K562 (cell line): ENCODE data around the gene LPIN2. TPM values are rescaled to one million over a fixed set of nuclear protein-coding genes. Genes with fewer than 3 reads are reported as not detected.

ENCODE experiments used
- ATAC-seq: fragments of 200-7000 bp; cut with Tn5 transposase; 3 replicates; pipeline ENCODE4 v1.9.1; 2020; ENCODE audit warnings: moderate library complexity
- BruUV-seq: library from RNA; stranded (reverse); fragments of 400-500 nt; replicated peaks from 2 replicates; lab custom pipeline; 2021; lab: Mats Ljungman, UMichigan
- CTCF ChIA-PET: fragments of 300-600 bp; formaldehyde crosslinking; extraction: SDS; loops from one replicate; lab custom pipeline; 2021; ENCODE audit warnings: low intra/inter-chr PET ratio; lab: Yijun Ruan, JAX
- POLR2A ChIA-PET: fragments of 300-600, 350-650 bp; sonication (Branson Sonifier 250); formaldehyde crosslinking; extraction: SDS; loops from one replicate; lab custom pipeline; 2021; ENCODE audit warnings: antibody characterized with exemption, inconsistent platforms; lab: Yijun Ruan, JAX
- DNase-seq, 4 experiments: peaks; one replicate each; pipeline versions ENCODE4 v3.0.0 to v3.0.0-alpha.2; 2011 to 2018; ENCODE audit warnings: low spot score in 3 of 4, mixed read lengths in 3 of 4; ENCODE audit errors: extremely low read depth in 1 of 4
- FAIRE-seq: peaks from 2 replicates; lab custom pipeline; 2011; peaks lifted over from hg19 to GRCh38; lab: Jason Lieb, UNC
- H2AFZ ChIP-seq: 2 replicates; pipeline ENCODE4 v1.6.0; 2011; ENCODE audit warnings: low read depth, low read length, control low read depth, inconsistent platforms
- H3K27ac ChIP-seq: fragments of 200-600 bp; 3 replicates; pipeline ENCODE4 v1.8.0; 2011; ENCODE audit warnings: low read depth, mild to moderate bottlenecking, control low read depth, inconsistent platforms, low read length, moderate library complexity, mixed read lengths; ENCODE audit errors: extremely low read depth
- H3K27me3 ChIP-seq, 2 experiments: fragments of 300-600 bp in 1 of 2; 2 replicates in 1 of 2; 3 replicates in 1 of 2; pipeline versions ENCODE4 v1.6.0 to v1.8.0; 2011; ENCODE audit warnings: inconsistent platforms in 2 of 2, low read length in 2 of 2, mild to moderate bottlenecking in 1 of 2, mixed read lengths in 1 of 2, moderate library complexity in 1 of 2; ENCODE audit not compliant: control insufficient read depth in 2 of 2, insufficient read depth in 2 of 2
- H3K36me3 ChIP-seq: fragments of 300-600 bp; 3 replicates; pipeline ENCODE4 v1.8.0; 2011; ENCODE audit warnings: mild to moderate bottlenecking, low read length, inconsistent platforms; ENCODE audit not compliant: control insufficient read depth, insufficient read depth
- H3K4me1 ChIP-seq, 2 experiments: fragments of 200-600 bp in 1 of 2; replicated peaks in 1 of 2; 2 replicates in 1 of 2; 3 replicates in 1 of 2; pipeline versions ENCODE4 v1.5.1 to v1.8.0; 2011; ENCODE audit warnings: inconsistent platforms in 2 of 2, low read length in 2 of 2, mild to moderate bottlenecking in 1 of 2, mixed read lengths in 1 of 2, moderate library complexity in 1 of 2; ENCODE audit not compliant: control insufficient read depth in 2 of 2, insufficient read depth in 2 of 2
- H3K4me2 ChIP-seq: 2 replicates; pipeline ENCODE4 v1.6.1; 2011; ENCODE audit warnings: low read length, control low read depth, inconsistent platforms, mixed read lengths; ENCODE audit not compliant: insufficient read depth
- H3K4me3 ChIP-seq: fragments of 200-600 bp; sonication (generic), shearing (Covaris generic); 2 replicates; pipeline ENCODE4 v1.5.1; 2016; ENCODE audit warnings: control low read depth, inconsistent platforms
- H3K79me2 ChIP-seq: fragments of 200-600 bp; 3 replicates; pipeline ENCODE4 v1.8.0; 2011; ENCODE audit warnings: low read length, inconsistent platforms; ENCODE audit not compliant: control insufficient read depth, insufficient read depth
- H3K9ac ChIP-seq, 2 experiments: 2 replicates each; pipeline versions ENCODE4 v1.6.0 to v1.6.1; 2011; ENCODE audit warnings: low read depth in 2 of 2, low read length in 2 of 2, control low read depth in 1 of 2, inconsistent platforms in 1 of 2, mild to moderate bottlenecking in 1 of 2, mixed read lengths in 1 of 2; ENCODE audit not compliant: insufficient read depth in 1 of 2
- H3K9me1 ChIP-seq: one replicate; pipeline ENCODE4 v1.6.0; 2011; ENCODE audit warnings: inconsistent platforms, mild to moderate bottlenecking, low read length, moderate library complexity; ENCODE audit not compliant: control insufficient read depth, insufficient read depth
- H3K9me3 ChIP-seq: replicated peaks from 2 replicates; pipeline ENCODE4 v1.5.1; 2011; ENCODE audit warnings: low read depth, low read length, inconsistent platforms; ENCODE audit not compliant: control insufficient read depth, insufficient read depth
- H4K20me1 ChIP-seq: replicated peaks from 2 replicates; pipeline ENCODE4 v1.6.1; 2011; ENCODE audit warnings: low read length, inconsistent platforms, mixed read lengths; ENCODE audit not compliant: control insufficient read depth, insufficient read depth
- CHAMP1 ChIP-seq: fragments of 450-650 bp; IDR thresholded peaks from 2 replicates; pipeline ENCODE4 v1.6.1; 2016; ENCODE audit warnings: mild to moderate bottlenecking
- HOXB6 ChIP-seq: fragments of 250-450 bp; sonication (Bioruptor Pico); IDR thresholded peaks from 2 replicates; pipeline ENCODE4 v1.5.1; 2022; ENCODE audit warnings: mild to moderate bottlenecking, borderline replicate concordance
- MIER1 ChIP-seq: fragments of 450-650 bp; IDR thresholded peaks from 2 replicates; pipeline ENCODE4 v1.6.1; 2016; ENCODE audit warnings: antibody characterized with exemption, mild to moderate bottlenecking, low read depth
- NR0B1 ChIP-seq: fragments of 450-650 bp; IDR thresholded peaks from one replicate; pipeline ENCODE4 v1.6.1; 2018; ENCODE audit warnings: mild to moderate bottlenecking, moderate library complexity; ENCODE audit not compliant: partially characterized antibody
- TAF1 ChIP-seq: IDR thresholded peaks from 2 replicates; pipeline ENCODE4 v1.6.1; 2011; ENCODE audit warnings: mild to moderate bottlenecking, low read length, moderate library complexity; ENCODE audit not compliant: insufficient read depth, control insufficient read depth, severe bottlenecking; ENCODE audit errors: extremely low read depth
- WGBS: fragments of 100-300 bp; shearing (Covaris generic); methylation state at CpG from one replicate; pipeline ENCODE4 v1.1.6; 2016; ENCODE audit warnings: low coverage, mixed read lengths; ENCODE audit not compliant: insufficient coverage; ENCODE audit errors: missing lambda C conversion rate; 5-methylcytosine and 5-hydroxymethylcytosine counted together
- in situ Hi-C: fragments of 300-500 bp; cut with MboI; formaldehyde crosslinking; loops from 4 replicates; pipeline ENCODE4 v1.15.0; 2018; ENCODE audit warnings: inconsistent platforms, mixed read lengths
- intact Hi-C: fragments of 100-400 bp; cut with micrococcal nuclease; formaldehyde crosslinking; loops from 2 replicates; pipeline ENCODE4 v1.14.2; 2022
- polyA plus RNA-seq, 8 experiments: library from polyadenylated mRNA; depleted of rRNA in 4 of 8; stranded (reverse) in 5 of 8; unstranded in 3 of 8; fragments of >200 nt; fragmentation: Nextera tagmentation in 2 of 8; fragmentation: Illumina TruSeq in 1 of 8; extraction: Ambion mirVana in 2 of 8; extraction: Trizol in 1 of 8; gene quantifications; 2 replicates each; pipeline versions ENCODE4 v1.2.1 to v1.2.3, GENCODE V29; 2011 to 2014; ENCODE audit warnings: inconsistent platforms in 1 of 8, missing spikeins in 1 of 8
- total RNA-seq, 7 experiments: library from RNA; depleted of rRNA in 6 of 7; stranded (reverse); fragments of >200 nt in 6 of 7; fragmentation: Illumina TruSeq in 2 of 7; extraction: Trizol in 2 of 7; gene quantifications; 2 replicates each; pipeline versions ENCODE4 v1.2.1 to v1.2.3, GENCODE V29; 2011 to 2021; ENCODE audit warnings: low replicate concordance in 1 of 7

The LPIN2 gene
- total and polyA plus RNA-seq, 9 of the 15 experiments (the other 6 are each of a cell fraction or from before 2014, with no cell fraction given), result 5.2 to 34.8 (median 24.6) TPM

- no TSS peak for BruUV-seq
- Histone ChIP-seq H3K79me2 (no peaks in the 10 kb centered on the region), H3K4me2 (no peak overlapping the region), H3K9ac (no peak overlapping the region), H2AFZ (no peak overlapping the region), H3K27ac (no peak overlapping the region), H3K9me3 (no peaks in the 10 kb centered on the region; the same call in 1 of the 2 replicates), H4K20me1 (no peaks in the 10 kb centered on the region), H3K9me1 (no peaks in the 10 kb centered on the region), H3K36me3 (no peaks in the 10 kb centered on the region), H3K27me3 (no peaks in the 10 kb centered on the region), H3K4me3 (no peak overlapping the region), H3K4me1 (peaks cover 0 to under 1% of the 10 kb centered on the region in 2 experiments; a peak in 2 of 5 replicates)
- ChIA-PET CTCF (no interaction called here), POLR2A (interaction anchor here (0.6 to 1.4 kb wide), 3 partner anchors 13 to 166 kb away, joined by 3 read pairs; no protein-coding TSS in a partner anchor)
- TF ChIP-seq NR0B1 (no peak), MIER1 (no peak), TAF1 (no peak), HOXB6 (CRISPR knock-in tag) (no peak), CHAMP1 (no peak)
- in situ Hi-C loops, result no loop called here
- no peak for FAIRE-seq
- WGBS, result 43% methylated on average over 3 of the region's 3 CpGs
- intact Hi-C loops, result no loop called here
- no peak for DNase-seq
- no peak for ATAC-seq
These were observed 41.8 kb upstream of the LPIN2 start for GRCh38 chr18:3054780-3055179.
